HG03439 (cell line): Measurements from ENCODE around the gene SLAIN1.

ENCODE experiments used
- ATAC-seq: cut with Tn5 transposase; IDR thresholded peaks from one replicate; pipeline ENCODE4 v1.9.1; 2021; ENCODE audit warnings: mild to moderate bottlenecking, moderate library complexity; ENCODE audit not compliant: unreplicated experiment

SLAIN1 gene

DNA sequence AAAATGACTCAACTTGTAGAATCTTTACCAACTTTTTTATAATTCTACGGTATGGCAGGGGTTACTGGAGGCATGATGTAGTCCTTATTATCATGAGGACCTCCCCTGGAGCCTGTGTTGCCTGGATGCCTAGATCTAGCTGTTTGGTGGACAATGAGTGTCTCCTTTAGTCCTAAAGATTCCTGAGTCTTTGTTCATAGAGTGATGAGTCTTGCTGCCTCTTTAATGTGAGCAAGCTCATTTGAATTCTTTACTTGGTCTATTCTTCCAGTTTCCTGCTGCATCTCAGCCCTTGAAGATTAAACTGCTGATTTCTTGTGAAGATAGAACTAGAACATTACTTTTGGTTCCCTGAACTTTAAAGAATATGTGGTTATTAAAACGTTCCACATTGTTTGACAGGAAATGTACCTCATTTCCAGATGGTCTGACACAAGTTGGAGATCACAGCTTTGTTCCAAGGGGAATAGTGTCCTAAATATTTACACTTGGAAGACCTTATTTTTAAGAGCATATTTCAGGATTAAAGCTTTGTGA lies 51.9 kb downstream of the SLAIN1 start:
- ATAC-seq: no peak

DNA sequence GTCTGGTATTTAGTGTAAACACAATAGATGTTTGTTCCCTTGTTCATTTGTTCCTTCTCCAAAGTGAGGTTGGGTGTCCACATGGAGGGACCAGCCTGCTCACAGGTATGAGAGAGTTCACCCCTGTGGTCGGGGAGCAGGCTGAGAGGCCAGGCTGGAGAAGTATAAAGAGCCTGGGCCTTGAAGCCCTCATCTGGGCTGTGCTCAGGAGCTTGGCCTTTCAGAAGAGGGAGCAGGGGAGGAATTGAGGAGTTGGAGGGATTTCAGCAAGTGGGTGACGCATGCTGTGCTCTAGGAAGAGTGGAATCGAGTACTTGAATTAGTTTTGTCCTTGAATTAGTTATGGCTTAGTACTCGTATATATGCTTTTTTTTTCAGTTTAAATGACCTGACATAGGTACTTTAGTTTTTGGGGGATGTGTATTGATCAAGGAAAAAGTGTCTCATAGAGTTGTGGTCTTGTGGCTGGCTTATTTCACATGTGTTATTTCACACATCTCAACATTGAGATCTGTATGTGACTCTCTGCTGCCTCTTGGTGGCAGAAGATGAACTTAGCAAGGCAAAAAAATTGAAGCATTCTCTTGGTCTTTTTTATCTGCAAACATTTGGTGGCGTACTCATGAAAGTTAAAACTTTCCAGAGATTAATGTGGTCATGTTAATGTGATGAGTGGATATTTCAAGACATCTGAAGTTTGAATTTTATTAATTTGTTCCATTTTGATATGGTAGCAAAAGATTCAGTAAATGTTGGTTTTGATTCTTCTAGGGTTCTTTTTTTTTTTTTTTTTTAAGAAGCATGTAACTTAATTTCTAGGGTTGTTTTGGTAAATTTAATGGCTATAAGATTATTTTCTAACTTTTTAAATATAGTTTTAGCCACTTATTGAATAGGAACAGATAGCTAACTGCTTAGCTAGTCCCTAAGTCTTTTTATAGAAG lies 54.3 kb downstream of the SLAIN1 start:
- peak; percentile 67 for ATAC-seq

DNA sequence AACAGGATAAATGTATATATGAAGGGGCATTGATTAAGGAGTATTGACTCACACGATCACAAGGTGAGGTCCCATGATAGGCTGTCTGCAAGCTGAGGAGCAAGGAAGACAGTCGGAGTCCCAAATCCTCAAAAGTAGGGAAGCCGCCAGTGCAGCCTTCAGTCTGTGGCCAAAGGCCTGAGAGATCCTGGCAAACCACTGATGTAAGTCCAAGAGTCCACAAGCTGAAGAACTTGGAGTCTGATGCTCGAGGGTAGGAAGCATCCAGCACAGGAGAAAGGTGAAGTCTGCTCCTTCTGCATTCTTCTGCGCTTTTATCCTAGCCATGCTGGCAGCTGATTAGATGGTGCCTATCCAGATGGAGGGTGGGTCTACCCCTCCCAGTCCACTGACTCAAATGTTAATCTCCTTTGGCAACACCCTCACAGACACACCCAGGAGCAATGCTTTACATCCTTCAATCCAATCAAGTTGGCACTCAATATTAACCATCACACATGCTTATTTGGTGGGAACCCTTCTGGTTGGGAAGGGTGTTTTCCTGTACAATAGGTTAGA lies 55.1 kb downstream of the SLAIN1 start:
- ATAC-seq: no peak

DNA sequence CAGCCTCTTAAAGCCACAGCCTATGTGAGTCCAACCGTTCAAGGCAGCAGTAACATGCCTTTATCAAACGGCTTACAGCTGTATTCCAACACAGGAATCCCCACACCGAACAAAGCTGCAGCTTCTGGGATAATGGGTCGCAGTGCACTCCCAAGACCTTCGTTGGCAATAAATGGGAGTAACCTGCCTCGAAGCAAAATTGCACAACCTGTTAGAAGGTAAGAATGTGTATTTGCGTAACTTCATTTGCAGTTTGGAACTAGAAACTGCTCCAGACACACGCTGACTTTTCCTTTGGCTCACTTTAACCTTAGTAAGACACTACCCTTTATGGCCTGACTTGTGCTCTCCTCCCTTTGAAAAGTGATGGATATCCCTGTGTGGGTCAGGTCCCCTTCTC lies 63.4 kb downstream of the SLAIN1 start:
- no peak for ATAC-seq

DNA sequence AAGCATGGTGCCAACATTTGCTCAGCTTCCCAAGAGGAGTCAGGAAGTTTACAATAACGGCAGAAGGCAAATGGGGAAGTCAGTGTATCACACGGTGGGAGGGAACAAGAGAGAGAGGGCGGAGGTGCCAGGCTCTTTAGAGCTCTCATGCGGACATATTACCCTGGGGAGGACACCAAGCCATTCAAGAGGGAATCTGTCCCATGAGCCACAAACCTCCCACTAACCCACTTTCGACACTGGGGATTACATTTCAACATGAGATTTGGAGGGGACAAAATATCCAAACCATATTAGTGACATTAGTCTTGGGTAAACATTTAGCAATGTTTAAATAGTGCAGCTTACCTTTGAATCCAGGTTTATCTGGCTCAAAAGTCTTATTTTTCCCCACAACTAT lies 69.9 kb downstream of the SLAIN1 start:
- ATAC-seq: no peak

DNA sequence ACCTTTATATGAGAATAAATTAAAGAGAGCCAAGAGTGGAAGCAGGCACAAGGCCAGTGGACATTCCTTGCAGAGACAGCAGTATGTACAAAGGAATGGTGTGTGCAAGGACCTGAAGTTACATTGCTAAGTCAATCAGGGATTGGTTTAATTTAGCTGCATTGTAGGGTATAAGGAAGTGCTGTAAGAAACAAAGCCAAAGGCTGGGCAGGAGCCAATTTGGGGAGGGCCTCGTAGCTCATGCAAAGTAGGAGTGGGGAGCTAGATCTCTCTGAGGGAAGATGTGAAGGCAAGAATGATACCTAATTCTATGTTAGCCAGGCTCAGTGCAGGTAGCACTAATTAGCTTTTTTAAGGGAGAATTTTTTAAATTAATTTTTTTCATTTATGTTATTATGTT lies 76.7 kb downstream of the SLAIN1 start:
- ATAC-seq: no peak

DNA sequence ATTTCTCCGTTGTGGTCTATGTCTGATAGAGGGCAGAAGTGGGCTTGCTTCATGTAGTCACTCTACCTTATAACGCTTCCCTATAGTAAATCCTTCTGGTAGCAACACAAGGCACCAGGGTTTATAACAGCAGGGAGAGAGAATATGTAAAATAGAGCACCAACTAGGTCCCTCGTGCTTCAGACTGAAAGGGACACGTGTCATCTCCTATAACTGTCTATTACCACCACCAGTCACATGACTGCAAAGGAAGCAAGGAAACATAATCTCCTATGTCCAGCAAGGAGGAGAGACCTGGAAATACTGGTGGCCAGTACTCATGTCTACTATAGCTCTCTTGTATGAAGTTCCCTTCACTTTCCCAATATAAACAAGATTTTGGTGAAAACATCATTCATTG lies 79.2 kb downstream of the SLAIN1 start:
- ATAC-seq: no peak

DNA sequence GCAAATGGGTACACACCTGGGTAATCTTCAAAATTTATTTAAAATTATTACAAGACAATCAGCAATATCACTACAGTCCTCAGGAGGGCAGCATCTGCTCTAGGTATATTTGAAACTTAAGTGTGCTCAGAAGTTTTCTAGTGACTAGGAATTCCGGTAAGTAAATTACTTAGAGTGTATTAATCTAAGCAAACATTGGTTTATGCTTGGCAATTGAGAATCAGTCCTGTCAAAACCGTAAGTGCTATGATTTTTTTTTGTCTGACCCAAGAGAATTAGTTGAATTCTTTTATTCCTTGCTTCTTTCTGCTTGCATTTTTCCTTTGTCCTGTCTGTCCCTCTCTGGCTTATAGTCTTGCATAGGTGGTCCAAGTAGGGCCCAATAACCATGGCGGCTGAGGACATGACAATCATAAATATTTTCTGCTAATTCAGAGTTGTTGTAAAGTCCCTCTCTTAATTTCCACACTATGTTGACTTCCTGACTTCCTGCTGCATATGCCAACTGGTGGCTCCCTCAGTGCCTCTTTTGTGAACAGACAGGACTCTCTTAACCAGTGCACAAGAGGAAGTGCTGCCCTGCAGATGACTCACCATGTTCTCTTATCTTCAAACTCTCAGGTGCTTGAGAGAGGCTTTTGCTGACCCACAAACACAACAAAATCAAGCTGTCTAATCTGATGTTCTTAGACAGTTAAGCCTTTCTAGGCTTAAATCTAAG lies 82.2 kb downstream of the SLAIN1 start:
- peak; percentile 69 for ATAC-seq

DNA sequence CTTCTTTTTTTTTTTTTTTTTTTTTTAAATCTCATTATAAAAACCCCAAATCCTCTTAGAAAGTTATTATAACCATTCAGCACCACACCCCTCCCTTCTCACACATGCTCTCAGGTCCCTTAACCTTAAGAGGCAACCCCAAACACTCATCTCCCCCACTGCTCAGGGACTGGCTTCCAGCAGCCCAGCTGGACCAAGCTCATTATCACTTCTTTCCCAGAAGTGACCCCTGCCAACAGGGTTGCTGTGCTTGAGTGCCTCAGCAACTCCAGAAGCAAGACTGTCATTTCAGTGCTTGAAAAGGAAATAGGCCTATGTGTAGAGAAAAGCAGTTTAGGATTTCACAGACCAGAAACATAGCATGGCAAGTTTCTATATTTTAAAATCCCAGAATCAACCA lies 84.3 kb downstream of the SLAIN1 start:
- ATAC-seq: no peak

DNA sequence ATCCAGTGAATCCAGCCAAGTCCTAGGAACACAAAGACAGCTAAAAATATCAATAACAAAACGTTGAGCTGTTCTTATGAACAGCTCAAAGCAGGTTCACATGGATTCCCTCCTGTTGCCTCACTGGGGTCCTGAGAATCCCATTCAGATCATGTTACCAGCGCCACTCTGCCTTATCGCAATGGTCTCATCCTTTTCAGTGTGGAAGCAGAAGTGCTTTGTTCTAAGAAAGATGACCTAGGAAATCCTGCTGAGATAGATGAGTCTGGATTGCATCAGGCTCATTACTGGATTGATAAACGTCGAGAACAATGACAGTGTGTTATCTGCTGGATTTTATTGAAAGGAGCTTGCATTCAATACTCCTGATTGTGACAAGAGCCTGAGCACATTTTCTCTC lies 87.0 kb downstream of the SLAIN1 start:
- no peak for ATAC-seq

DNA sequence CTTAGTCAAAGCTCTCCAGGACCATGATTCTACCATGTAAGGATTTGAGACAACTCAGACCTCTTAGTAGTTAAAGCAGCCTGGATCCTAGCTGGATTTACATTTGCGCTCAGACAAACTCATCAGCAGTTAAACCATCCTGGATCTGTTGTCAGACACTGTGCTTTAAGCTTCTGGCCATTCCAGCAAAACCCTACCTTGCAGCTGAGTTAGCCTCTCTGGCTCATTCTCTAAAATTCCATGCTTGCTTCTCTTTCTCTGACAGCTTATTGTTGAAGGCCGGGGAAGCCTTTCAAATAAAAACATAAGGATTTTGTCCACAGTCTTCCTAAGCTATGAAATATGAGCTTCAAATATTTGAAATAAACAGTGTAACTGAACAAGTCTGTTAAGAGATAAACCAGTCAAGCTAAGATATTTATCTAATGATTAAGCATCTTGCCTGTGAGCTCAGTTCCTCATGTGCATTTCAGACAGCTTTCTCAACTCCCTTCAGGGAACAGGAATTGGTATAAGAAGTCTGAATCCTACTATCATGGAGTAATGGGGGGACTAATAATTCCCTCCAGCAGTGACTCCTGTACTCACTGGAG lies 89.3 kb downstream of the SLAIN1 start:
- ATAC-seq: no peak

DNA sequence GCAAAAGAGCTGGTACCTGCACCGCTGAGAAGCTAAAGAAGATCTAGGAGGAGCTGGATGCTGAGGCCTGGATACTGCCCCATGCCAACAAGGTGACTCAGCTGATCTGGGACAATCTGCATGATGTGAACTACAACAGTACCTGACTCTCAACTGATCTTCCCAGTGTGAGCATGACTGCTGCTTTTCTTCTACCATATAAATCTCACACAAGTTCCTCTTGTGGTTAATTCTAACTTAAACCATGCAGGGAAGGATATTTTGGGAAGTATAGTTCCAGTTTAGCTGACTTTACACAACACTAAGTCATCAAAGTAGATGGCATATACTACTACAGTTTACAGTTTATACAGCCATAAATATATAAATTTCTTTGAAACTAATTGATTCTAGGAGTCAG lies 91.9 kb downstream of the SLAIN1 start:
- no peak for ATAC-seq

DNA sequence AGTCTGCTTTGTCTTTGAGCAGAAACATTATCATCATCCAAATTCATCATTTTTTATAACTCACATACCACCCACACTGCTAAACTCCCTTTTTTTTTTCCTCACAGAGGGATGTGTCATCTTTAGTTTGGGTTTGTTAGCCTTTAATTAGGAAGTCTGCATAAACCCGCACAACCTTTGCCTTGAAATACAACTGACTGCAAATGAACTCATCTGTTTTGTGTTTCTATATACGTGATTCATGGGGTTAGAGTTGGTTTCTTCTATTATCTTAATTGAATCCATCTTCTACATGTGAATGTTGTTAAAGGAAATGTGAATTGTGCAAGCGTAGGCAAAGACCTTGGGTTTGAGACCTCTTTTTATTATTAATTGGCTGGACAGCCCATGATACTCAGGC lies 102.7 kb downstream of the SLAIN1 start:
- no peak for ATAC-seq

DNA sequence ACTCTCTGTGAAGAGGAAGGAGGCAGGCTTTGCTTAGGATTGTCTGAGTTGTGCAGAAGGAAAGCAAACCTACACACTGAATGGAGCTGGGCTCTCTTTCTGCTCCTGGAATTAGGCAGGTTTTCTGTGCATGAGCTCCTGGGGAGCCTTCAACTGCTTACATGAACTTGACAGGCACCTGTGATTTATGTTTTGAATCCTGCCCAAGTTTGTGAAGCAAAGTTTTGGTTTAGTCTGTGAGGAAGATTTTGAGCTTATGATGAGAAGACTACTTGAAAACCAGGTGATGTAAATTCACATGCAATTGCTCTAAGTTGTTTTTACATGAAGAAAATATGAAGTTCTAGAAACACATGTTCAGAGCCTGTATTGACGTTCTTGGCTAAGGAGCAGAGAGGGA lies 109.0 kb downstream of the SLAIN1 start:
- no peak for ATAC-seq

DNA sequence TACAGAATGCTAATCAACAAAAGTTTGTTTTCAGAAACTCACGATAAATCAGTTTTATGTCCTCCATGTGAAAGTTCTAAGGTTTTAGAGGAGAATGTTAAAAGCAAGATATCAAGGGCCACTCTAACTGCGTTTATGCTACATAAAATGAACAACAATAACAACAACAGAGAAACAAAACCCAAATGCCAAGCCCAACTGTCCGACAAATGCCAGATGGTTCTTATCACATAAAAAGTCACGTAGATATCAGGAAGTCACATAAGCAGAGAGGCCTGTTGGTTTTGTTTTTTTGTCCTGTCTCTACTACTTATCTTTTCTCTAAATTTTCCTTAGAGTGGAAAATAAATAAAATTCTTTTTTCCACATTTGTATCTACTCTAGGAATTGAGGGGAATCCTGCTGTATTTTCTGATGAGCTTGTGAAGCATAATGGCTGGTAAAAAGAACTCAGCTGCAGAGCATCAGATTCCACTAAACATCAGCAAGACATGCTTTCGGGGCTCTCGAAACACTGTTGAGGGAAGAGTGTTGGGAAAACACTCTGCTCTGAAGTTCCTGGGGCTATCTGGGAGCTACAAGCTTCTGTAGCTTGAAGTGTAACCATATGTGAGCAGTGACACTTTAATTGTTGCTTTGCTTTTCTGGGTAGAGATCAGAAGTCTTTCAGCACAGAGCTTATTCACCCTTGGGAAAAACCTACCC lies 110.1 kb downstream of the SLAIN1 start:
- ATAC-seq: no peak

DNA sequence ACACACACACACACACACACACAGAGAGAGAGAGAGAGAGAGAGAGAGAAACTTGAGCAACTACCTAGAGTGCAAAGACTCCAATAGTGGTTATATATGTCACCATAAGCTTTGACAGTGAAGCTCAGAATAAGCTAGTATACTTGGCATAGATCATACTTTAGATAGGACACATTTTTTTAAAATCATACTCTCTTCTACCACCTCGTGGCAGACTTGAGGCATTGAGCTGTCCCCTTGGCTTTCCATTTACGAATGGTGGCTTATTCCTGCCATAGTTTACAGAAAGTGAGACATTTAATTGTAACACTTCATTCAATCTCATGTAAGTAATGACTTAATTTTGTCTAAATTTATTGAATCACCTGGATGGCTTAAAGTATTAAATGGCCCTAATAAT lies 112.9 kb downstream of the SLAIN1 start:
- peak; percentile 51 for ATAC-seq

DNA sequence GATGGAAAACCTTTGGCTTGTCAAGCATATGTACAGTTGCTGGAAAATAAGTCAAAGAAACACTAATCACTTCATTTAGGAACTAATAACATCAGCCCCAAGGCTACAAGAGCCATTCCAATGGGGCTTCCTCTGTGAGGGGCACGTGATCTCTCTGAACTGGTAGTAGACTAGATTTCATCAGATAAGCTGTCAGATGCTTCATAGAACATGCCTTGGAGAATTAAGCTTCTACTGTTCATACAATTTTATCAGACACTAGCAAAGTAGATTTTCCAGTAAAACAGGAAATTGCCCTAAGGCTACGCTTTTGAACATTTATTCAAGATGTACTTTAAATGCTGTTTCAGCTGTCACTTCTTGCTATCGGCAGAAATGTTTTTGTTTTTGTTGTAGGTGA lies 113.4 kb downstream of the SLAIN1 start:
- no peak for ATAC-seq

DNA sequence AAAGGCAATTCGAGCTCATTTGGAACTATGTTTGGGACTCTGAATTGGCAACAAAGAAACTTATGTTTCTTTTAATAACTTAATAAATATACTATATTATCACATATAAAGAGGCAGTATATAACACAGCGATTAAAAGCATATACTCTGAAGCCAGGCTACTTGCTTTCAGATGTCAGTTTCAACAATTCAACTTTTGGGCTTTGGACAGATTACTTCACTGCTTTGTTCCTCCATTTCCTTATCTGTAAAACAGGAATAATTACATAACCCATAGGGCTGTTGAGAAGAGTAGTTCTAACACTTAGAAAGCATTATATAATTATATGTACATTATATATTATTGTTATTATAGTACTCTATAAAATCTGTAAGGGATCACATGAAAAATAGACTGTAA lies 113.9 kb downstream of the SLAIN1 start:
- ATAC-seq: no peak

DNA sequence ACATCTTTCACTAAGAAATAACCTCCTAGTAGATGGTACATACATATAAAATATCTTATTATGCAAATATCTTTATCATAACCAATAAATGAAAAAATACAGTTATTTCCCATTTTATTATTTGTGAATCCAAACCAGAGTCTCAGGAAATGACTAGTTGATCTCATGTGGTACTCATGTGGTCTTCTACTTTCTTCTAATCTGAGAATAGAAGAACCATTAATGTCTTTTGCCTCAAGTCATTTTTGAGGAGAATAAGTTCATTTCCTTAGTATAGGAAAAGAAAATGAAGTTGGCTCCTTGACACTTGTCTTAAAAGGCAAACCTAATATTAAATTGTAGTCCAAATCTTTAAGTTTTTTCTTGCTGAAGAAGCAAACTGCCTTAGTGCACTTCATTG lies 114.5 kb downstream of the SLAIN1 start:
- no peak for ATAC-seq
